Measurements from ENCODE around the gene METTL22. TPM values are rescaled to one million over a fixed set of nuclear protein-coding genes. Genes with fewer than 3 reads are reported as not detected.

METTL22 gene
- total and polyA plus RNA-seq, 10 of the 15 experiments (the other 5 are each of a cell fraction or from before 2014, with no cell fraction given) = 6.4 to 34.7 (median 18.8) TPM

DNA sequence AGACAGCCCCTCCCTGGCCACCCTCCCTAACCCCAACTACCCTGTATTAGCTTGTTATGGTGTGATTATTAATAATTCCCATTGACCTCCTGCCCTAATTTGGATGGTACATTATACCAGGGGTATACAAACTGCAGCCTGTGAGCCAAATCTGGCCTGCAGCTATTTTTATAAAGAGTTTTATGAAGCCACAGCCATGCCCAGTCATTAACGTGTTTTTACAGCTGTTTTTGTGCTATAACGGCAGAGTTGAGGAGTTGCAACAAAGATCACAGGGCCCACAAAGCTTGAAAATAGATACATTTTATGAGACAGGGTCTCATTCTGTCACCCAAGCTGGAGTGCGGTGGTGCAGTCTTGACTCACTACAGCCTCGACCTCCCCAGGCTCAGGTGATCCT, 6.0 kb downstream of the METTL22 start:
- Histone ChIP-seq H3K4me1 (ENCODE audit: control insufficient read depth, insufficient read depth, low read length) (no peaks in the 10 kb centered on the region), H3K9ac (ENCODE audit: control insufficient read depth, insufficient read depth, low read length) (no peak overlapping the region), H3K4me2 (ENCODE audit: control insufficient read depth, insufficient read depth) (no peak overlapping the region), H3K36me3 (ENCODE audit: control insufficient read depth in 2 of 2, insufficient read depth in 2 of 2, low read length in 1 of 2) (peaks cover 8 to 22% of the 10 kb centered on the region in 2 experiments), H3K27ac (ENCODE audit: control insufficient read depth, insufficient read depth) (no peak overlapping the region), H3K79me2 (ENCODE audit: control insufficient read depth, insufficient read depth, low read length) (peaks cover 12% of the 10 kb centered on the region), H3K9me3 (replicated peaks; ENCODE audit: control insufficient read depth, insufficient read depth, low read length) (no peaks in the 10 kb centered on the region), H3K4me3 (no peak overlapping the region), H2AFZ (ENCODE audit: control insufficient read depth, low read depth, low read length) (no peak overlapping the region), H4K20me1 (ENCODE audit: control insufficient read depth, insufficient read depth) (no peaks in the 10 kb centered on the region), H3K27me3 (replicated peaks in 1 of 2; ENCODE audit: control insufficient read depth in 2 of 2, insufficient read depth in 2 of 2, low read length in 1 of 2) (no peaks in the 10 kb centered on the region)
- ChIA-PET CTCF (no interaction called here), SMC1A (ENCODE audit: uncharacterized antibody, unreplicated experiment) (no interaction called here), POLR2A (no interaction called here), RAD21 (ENCODE audit: unreplicated experiment) (no interaction called here)
- intact Hi-C loops (cut with micrococcal nuclease; ENCODE audit: unreplicated experiment) = no loop called here
- FAIRE-seq (no peak), ATAC-seq (no peak), DNase-seq (ENCODE audit: low read depth, low spot score) (no peak)
- TF ChIP-seq ZBED1 (IDR thresholded peaks at IDR 0.05; ENCODE audit: borderline replicate concordance) (no peak), CBFB (IDR thresholded peaks at IDR 0.05; ENCODE audit: low read depth) (no peak), YBX1 (IDR thresholded peaks at IDR 0.05) (no peak), PAX8 (IDR thresholded peaks at IDR 0.05) (no peak)
- no TSS peak for BruUV-seq (replicated peaks)
- in situ Hi-C loops (cut with MboI) = no loop called here
- 100% methylated on average over 4 of the region's 4 CpGs for WGBS (ENCODE audit: insufficient coverage, insufficient replicate concordance, low lambda C conversion rate, missing lambda C conversion rate)

DNA sequence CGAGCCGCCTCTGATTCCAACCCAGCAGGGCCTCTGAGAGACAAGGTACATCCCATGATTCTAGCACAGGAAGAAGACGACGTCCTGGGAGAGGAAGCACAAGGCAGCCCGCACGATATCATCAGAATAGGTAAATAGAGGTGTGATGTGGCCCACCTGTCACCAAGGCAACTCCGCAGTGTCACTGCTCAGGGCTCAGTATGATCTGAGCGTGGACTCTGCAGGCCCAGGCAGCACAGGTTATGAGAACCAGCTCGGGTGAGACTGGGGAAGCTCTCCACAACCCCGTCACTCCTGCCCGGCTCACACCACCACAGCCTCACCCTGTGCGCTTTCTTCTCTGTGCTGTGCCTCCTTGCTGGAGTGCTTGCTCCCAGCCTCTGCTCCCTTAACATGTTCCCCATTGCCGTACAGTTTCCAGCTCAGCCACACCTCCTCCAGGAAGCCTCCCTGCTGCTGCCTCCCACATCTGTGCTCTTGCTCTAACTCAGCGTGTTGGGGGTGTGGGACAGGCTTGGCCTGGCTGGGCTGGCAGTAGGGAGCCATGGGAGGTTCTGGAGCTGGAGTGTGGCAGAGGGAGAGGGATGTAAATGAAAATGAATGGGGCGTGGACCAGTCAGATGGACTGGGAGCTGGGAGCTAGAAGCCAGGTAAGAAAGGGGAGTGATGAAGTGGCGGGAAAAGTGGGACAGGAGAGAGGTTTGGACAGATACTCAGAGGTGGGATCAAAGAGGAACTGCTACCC, 7.7 kb downstream of the METTL22 start:
- DNase-seq (ENCODE audit: low read depth, low spot score) (no peak), ATAC-seq (no peak), FAIRE-seq (no peak)
- Histone ChIP-seq H3K9ac (ENCODE audit: control insufficient read depth, insufficient read depth, low read length) (no peak overlapping the region), H3K27ac (ENCODE audit: control insufficient read depth, insufficient read depth) (no peak overlapping the region), H3K36me3 (ENCODE audit: control insufficient read depth in 2 of 2, insufficient read depth in 2 of 2, low read length in 1 of 2) (peaks cover 8 to 22% of the 10 kb centered on the region in 2 experiments), H3K4me1 (ENCODE audit: control insufficient read depth, insufficient read depth, low read length) (no peaks in the 10 kb centered on the region), H4K20me1 (ENCODE audit: control insufficient read depth, insufficient read depth) (no peaks in the 10 kb centered on the region), H3K4me3 (no peak overlapping the region), H3K9me3 (replicated peaks; ENCODE audit: control insufficient read depth, insufficient read depth, low read length) (no peaks in the 10 kb centered on the region), H2AFZ (ENCODE audit: control insufficient read depth, low read depth, low read length) (no peak overlapping the region), H3K27me3 (replicated peaks in 1 of 2; ENCODE audit: control insufficient read depth in 2 of 2, insufficient read depth in 2 of 2, low read length in 1 of 2) (no peaks in the 10 kb centered on the region), H3K79me2 (ENCODE audit: control insufficient read depth, insufficient read depth, low read length) (no peaks in the 10 kb centered on the region), H3K4me2 (ENCODE audit: control insufficient read depth, insufficient read depth) (no peak overlapping the region)
- TF ChIP-seq ZNF24 (IDR thresholded peaks at IDR 0.05) (no peak), SUZ12 (IDR thresholded peaks at IDR 0.05; ENCODE audit: unreplicated experiment) (no peak), CREB1 (IDR thresholded peaks at IDR 0.05; ENCODE audit: low read depth) (no peak)
- TF ChIP-seq, protein P1, sequence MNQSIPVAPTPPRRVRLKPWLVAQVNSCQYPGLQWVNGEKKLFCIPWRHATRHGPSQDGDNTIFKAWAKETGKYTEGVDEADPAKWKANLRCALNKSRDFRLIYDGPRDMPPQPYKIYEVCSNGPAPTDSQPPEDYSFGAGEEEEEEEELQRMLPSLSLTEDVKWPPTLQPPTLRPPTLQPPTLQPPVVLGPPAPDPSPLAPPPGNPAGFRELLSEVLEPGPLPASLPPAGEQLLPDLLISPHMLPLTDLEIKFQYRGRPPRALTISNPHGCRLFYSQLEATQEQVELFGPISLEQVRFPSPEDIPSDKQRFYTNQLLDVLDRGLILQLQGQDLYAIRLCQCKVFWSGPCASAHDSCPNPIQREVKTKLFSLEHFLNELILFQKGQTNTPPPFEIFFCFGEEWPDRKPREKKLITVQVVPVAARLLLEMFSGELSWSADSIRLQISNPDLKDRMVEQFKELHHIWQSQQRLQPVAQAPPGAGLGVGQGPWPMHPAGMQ (IDR thresholded peaks at IDR 0.05; ENCODE audit: borderline replicate concordance) = no peak
- TF ChIP-seq, protein P2, sequence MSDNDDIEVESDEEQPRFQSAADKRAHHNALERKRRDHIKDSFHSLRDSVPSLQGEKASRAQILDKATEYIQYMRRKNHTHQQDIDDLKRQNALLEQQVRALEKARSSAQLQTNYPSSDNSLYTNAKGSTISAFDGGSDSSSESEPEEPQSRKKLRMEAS (IDR thresholded peaks at IDR 0.05; ENCODE audit: low read depth, low read length) = no peak
- TF ChIP-seq, protein P3, sequence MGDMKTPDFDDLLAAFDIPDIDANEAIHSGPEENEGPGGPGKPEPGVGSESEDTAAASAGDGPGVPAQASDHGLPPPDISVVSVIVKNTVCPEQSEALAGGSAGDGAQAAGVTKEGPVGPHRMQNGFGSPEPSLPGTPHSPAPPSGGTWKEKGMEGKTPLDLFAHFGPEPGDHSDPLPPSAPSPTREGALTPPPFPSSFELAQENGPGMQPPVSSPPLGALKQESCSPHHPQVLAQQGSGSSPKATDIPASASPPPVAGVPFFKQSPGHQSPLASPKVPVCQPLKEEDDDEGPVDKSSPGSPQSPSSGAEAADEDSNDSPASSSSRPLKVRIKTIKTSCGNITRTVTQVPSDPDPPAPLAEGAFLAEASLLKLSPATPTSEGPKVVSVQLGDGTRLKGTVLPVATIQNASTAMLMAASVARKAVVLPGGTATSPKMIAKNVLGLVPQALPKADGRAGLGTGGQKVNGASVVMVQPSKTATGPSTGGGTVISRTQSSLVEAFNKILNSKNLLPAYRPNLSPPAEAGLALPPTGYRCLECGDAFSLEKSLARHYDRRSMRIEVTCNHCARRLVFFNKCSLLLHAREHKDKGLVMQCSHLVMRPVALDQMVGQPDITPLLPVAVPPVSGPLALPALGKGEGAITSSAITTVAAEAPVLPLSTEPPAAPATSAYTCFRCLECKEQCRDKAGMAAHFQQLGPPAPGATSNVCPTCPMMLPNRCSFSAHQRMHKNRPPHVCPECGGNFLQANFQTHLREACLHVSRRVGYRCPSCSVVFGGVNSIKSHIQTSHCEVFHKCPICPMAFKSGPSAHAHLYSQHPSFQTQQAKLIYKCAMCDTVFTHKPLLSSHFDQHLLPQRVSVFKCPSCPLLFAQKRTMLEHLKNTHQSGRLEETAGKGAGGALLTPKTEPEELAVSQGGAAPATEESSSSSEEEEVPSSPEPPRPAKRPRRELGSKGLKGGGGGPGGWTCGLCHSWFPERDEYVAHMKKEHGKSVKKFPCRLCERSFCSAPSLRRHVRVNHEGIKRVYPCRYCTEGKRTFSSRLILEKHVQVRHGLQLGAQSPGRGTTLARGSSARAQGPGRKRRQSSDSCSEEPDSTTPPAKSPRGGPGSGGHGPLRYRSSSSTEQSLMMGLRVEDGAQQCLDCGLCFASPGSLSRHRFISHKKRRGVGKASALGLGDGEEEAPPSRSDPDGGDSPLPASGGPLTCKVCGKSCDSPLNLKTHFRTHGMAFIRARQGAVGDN (IDR thresholded peaks at IDR 0.05) = no peak
- ChIA-PET POLR2A (interaction anchor here (0.5 to 0.6 kb wide), 2 partner anchors 302 to 510 kb away, joined by 5 to 6 read pairs; no protein-coding TSS in a partner anchor), RAD21 (ENCODE audit: unreplicated experiment) (no interaction called here), CTCF (no interaction called here), SMC1A (ENCODE audit: uncharacterized antibody, unreplicated experiment) (no interaction called here)
- intact Hi-C loops (cut with micrococcal nuclease; ENCODE audit: unreplicated experiment) = no loop called here
- 98% methylated on average over 16 of the region's 16 CpGs for WGBS (ENCODE audit: insufficient coverage, insufficient replicate concordance, low lambda C conversion rate, missing lambda C conversion rate)
- in situ Hi-C loops (cut with MboI) = no loop called here
- no TSS peak for BruUV-seq (replicated peaks)

Data from GM12878 (cell line).